IPS-18c (cell line): ENCODE measurements around the gene LARP6.
"Not testable (repeated sequence)": the region's sequence is repeated elsewhere in the genome, so short reads cannot be mapped to it uniquely, and the experiment has no call there.

Experiments
- H3K4me3 ChIP-seq: 2 replicates; pipeline ENCODE4 v1.7.0; 2013; ENCODE audit warnings: low read depth, mild to moderate bottlenecking, low read length, moderate library complexity; ENCODE audit not compliant: insufficient read depth
- H3K9me3 ChIP-seq: one replicate; pipeline ENCODE4 v1.6.1; 2013; ENCODE audit warnings: mild to moderate bottlenecking, low read length, moderate library complexity; ENCODE audit not compliant: control insufficient read depth, insufficient read depth

The LARP6 gene

GRCh38 chr15:70853973-70854665 lies at the start of gene LARP6:
Gene LARP6, minus strand, starts transcription at chr15:70854157. Its CDS starts 69 bp downstream, at chr15:70854088.
- Histone ChIP-seq H3K9me3 (peaks cover 4% of the 10 kb centered on the region), H3K4me3 (peak within 1 kb of the TSS; percentile 84)

DNA sequence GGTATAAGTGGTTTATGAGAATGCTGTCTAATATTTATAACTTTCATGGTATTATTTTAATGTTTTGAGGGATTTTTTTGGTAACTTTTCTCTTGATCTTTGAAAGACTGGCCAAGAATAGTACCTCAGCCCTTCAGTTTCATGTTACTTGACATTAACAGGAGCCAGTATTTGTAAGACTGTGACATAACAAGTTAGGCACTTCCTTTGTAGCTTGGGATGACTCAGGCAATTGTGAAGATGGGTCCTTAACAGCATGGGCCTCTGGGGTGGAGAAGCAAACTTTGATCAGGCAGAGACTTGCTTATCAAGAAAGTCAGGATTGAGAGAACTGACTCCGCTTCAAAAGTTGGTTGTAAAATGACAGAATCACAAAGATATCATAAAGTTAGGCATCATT lies 48.1 kb upstream of the LARP6 start:
- H3K9me3 ChIP-seq, result no peaks in the 10 kb centered on the region
- H3K4me3 ChIP-seq, result no peak overlapping the region

- H3K9me3 ChIP-seq, result no peaks in the 10 kb centered on the region
- H3K4me3 ChIP-seq, result peak overlapping the region; percentile 90
Measured at GRCh38 chr15:70892912-70893560, 39.1 kb upstream of the LARP6 start.

DNA sequence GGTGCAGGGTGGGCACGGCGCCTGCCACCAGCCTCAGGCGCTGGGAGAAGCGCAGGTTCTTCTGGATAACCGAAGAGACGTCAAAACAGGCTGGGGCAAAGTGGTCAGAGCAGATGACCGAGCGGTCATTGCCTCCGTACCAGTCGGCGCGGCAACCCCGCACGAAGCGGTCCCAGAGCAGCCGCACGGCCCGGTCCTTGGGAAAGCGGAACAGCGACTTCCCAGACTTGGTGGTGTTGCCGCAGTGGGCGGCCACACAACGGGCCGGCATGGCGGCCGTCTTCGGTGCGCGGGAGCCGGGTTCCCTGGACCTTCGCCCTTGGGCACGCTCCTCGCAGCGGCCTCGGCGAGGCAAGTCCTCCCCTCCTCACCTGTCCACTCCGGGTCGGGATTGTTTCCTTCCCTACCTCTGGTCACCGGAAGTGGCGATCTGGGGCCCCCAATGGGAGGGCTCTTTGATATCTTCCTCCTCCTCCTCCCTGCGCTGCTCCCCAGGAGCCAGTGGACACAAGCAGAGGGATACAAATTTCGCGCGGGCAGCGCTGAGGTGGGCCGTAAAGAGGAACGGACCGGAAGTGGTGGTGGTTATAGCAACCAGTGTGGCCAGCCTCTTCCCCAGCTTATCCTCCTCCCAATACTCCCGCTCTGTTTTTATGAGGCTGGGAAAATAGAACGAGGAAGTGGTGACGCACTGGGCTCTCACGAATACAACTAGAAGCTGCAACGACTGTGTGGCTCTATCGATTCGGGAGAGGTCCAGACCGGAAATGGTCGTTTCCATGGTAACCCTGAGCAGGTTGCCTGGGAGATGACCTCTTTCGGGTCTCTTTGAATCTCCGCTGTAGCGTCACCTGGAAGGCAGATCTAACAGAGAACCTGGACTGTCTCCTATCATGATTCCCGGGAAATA lies 38.3 kb upstream of the LARP6 start, which contains the start of the genes LRRC49 and THAP10:
Gene LRRC49 (plus strand): TSS at position 825 of the 910 bp plus-strand sequence. CDS start 69 bp downstream, at position 894.
Gene THAP10 (minus strand): TSS at position 432 of the 910 bp plus-strand sequence. CDS start 161 bp downstream, at position 271.
- Histone ChIP-seq H3K4me3 (peak within 1 kb of the TSS; percentile 90), H3K9me3 (no peaks in the 10 kb centered on the region)

DNA sequence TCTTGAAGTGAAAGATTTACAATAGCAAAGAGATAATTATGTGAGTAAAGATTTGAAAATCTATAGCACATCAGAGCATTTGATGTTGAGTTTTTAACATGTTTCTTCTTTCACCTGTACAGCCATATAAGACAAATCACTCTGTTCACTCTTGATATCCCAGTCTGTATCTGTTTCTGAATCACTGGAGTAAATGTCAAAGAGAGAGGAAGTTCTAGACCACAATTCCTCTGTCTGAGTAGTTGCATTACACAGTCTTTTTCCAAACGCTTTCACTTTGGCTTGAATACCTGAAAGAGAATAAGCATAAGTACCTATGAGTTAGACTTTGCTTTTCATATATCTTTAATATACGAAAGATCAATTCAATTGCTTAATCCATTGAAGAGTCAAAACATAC lies 28.4 kb upstream of the LARP6 start:
- Histone ChIP-seq H3K9me3 (peaks cover 2% of the 10 kb centered on the region), H3K4me3 (no peak overlapping the region)

GRCh38 chr15:70880781-70881180 lies 26.8 kb upstream of the LARP6 start:
- Histone ChIP-seq H3K4me3 (no peak overlapping the region), H3K9me3 (peaks cover 2% of the 10 kb centered on the region)

DNA sequence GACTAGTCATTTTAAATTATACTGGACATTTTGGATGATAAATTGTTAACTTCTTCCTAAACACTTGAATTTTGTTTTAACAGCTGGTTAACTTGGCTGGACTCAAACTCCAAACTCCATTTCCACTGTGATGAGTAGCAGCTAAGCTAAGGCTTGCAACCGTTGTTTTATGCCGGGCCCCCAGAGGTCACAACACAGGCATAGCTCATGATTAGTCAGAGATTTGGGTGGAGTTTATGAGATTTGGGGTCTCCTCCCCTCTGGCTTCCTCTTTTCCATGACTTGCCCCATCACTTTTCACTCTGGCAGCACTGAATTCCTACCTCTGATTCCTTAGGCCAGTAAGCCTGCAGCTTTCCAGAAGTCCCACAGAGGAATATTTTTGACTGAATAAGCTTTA lies 25.4 kb upstream of the LARP6 start:
- Histone ChIP-seq H3K9me3 (peaks cover 2% of the 10 kb centered on the region), H3K4me3 (no peak overlapping the region)

DNA sequence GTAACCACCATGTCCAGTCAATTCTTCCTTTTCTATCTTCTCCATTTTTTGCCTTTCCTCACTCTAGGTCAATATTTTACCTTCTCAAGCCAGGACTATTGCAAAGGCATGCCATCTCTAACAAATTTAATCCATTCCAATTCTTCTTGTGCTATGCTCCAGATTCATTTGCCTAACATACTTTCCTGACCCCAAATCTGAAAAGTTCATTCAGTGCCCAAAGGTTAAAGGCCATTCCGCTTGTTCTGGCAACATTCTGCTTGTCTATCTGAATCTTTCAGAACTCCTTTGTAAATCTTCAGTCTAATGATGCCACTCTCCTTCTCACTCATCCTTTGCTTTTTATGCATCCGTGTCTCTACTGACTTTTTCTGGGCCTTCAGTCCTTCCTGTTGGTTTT lies 22.7 kb upstream of the LARP6 start:
- H3K9me3 ChIP-seq, result peaks cover 2% of the 10 kb centered on the region
- H3K4me3 ChIP-seq, result no peak overlapping the region

DNA sequence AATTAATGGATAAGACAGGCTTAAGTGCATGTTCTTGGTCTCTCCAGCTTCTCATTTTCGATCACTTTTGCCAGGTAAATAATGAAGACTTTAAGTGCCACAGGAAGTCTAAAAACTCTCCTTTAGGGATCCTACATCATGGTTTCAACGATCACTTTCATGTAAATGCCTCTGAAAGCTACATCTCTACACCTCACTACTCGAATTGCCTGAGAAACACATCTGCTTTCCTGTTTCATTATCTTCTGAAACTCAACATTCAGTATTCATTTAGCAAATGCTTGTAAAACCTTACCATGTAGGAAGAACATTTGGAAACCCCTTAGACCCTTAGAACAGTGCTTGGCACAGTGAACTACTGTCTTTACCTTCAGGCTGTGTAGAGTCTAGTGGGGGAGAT lies 22.1 kb upstream of the LARP6 start:
- H3K9me3 ChIP-seq, result no peaks in the 10 kb centered on the region
- no peak overlapping the region for H3K4me3 ChIP-seq

- no peaks in the 10 kb centered on the region for H3K9me3 ChIP-seq
Measured at GRCh38 chr15:70875001-70875782, 21.2 kb upstream of the LARP6 start.

DNA sequence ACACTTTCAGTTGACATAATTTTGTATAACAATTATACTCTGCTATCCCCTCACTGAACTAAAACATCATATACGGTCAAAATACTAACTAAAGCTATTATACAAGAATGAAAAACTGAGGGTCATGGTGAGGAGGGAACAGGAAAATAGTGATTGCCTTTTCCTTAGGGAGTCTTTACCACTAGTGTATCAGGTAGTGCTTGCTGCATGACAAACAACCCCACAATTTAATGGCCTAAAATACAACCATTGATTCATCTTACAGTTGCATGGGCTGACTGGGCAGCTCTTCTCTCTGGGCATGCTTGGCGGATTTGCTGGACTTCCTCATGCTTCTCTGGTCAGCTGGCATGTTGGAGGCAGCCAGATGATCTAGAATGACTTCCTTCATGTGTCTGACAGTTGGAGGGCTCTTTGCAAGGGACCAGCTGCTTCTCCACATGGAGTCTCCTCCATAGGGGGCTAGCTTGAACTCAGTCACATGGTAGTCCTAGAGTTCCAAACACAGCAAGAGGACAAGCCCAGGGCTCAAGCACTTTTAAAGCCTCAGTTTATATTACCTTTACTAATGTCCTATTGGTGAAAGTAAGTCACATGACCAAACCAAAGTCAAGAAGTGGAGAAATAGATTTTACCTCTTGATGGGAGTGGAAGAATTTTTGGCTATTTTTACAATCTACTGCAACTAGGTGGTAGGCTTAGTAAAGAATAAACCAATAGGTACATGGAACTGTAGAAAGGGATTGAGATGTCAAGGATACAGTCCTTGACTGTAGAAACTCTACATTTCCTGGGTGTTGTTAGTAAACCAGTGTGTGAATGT lies 19.5 kb upstream of the LARP6 start:
- Histone ChIP-seq H3K9me3 (no peaks in the 10 kb centered on the region), H3K4me3 (no peak overlapping the region)

More at GRCh38 chr15:70875001-70875782, 21.2 kb upstream of the LARP6 start:
- H3K4me3 ChIP-seq, result no peak overlapping the region

DNA sequence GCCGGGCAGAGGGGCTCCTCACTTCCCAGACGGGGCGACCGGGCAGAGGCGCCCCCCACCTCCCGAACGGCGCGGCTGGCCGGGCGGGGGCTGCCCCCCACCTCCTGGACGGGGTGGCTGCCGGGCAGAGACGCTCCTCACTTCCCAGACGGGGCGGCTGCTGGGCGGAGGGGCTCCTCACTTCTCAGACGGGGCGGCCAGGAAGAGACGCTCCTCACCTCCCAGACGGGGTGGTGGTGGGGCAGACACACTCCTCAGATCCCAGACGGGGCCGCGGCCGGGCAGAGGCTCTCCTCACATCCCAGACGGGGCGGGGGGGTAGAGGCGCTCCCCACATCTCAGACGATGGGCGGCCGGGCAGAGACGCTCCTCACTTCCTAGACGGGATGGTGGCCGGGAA lies 17.5 kb upstream of the LARP6 start:
- H3K9me3 ChIP-seq, H3K4me3 ChIP-seq: not testable (repeated sequence)

GRCh38 chr15:70870051-70870450 lies 16.1 kb upstream of the LARP6 start:
- H3K9me3 ChIP-seq, result no peaks in the 10 kb centered on the region
- H3K4me3 ChIP-seq, result no peak overlapping the region

GRCh38 chr15:70869346-70869745 lies 15.4 kb upstream of the LARP6 start:
- no peaks in the 10 kb centered on the region for H3K9me3 ChIP-seq
- no peak overlapping the region for H3K4me3 ChIP-seq

DNA sequence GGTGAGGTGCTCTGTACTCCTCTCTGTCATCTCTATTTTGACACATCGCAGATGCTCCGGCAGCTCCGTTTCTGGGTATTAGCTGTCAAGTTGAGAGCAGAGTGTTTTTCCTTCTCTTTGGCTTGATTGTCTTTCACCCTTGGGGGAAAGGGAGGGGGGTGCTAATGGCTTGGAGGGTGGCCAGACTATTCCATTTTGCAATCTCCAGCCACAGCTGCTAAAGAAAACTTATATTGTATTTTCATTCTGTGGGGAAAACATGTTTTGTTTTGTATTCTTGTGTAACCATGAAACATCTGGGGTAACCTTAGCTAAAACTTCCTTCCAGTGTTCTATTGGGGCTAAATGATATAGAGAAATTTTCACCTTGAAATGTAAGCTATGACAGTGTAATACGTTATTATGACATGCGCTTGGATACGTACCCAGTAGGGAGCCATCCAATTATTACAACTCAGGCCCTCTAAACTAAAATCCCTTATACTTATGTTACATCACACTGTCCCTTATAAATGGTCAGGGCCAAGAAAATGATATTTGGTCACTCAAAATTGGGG lies 14.0 kb upstream of the LARP6 start:
- no peak overlapping the region for H3K4me3 ChIP-seq

More for the DNA sequence above, 14.0 kb upstream of the LARP6 start:
- no peaks in the 10 kb centered on the region for H3K9me3 ChIP-seq
